HCT116 (cell line): Measurements from ENCODE around the gene EPHB2. TPM values are rescaled to one million over a fixed set of nuclear protein-coding genes. Genes with fewer than 3 reads are reported as not detected.

ENCODE experiments used
- ATAC-seq: fragments of 200-7000 bp; cut with Tn5 transposase; 2 replicates; pipeline ENCODE4 v1.9.1; 2020; ENCODE audit warnings: mild to moderate bottlenecking, moderate library complexity
- BruUV-seq: library from RNA; stranded (reverse); fragments of 400-500 nt; replicated peaks from 2 replicates; lab custom pipeline; 2021; lab: Mats Ljungman, UMichigan
- CTCF ChIA-PET: fragments of 300-600 bp; sonication (Branson Sonifier 250); formaldehyde crosslinking; loops from one replicate; lab custom pipeline; 2021; ENCODE audit warnings: antibody characterized with exemption; lab: Charles Lee
- POLR2A ChIA-PET: fragments of 300-600, 350-600 bp; sonication (Branson Sonifier 250); formaldehyde crosslinking; loops from one replicate; lab custom pipeline; 2021; ENCODE audit warnings: antibody characterized with exemption; lab: Charles Lee
- RAD21 ChIA-PET, 2 experiments: fragments of 300-600 bp; sonication (Branson Sonifier 250); formaldehyde crosslinking; loops; one replicate each; lab custom pipeline; 2023; ENCODE audit warnings: low total read pairs in 2 of 2; ENCODE audit not compliant: uncharacterized antibody in 2 of 2, unreplicated experiment in 2 of 2, low non-redundant PET in 1 of 2; lab: Charles Lee
- DNase-seq: peaks from one replicate; pipeline ENCODE4 v3.0.0-alpha.2; 2010; ENCODE audit warnings: low read depth, low spot score
- H2AFZ ChIP-seq: fragments of 200-600 bp; shearing (Covaris generic), sonication (generic); 2 replicates; pipeline ENCODE4 v1.6.1; 2017; ENCODE audit warnings: low read depth, mixed run types, mixed read lengths, antibody characterized with exemption, low read length; ENCODE audit not compliant: poor library complexity, severe bottlenecking
- H3K27ac ChIP-seq: 2 replicates; pipeline ENCODE4 v1.5.1; 2012; ENCODE audit warnings: low read depth, low read length
- H3K27me3 ChIP-seq: fragments of 200-600 bp; sonication (generic); 2 replicates; pipeline ENCODE4 v1.6.1; 2016; ENCODE audit warnings: mixed run types, low read length, mixed read lengths; ENCODE audit not compliant: insufficient read depth
- H3K36me3 ChIP-seq, 2 experiments: fragments of 200-500 bp in 1 of 2; fragments of 200-600 bp in 1 of 2; sonication (Bioruptor generic) in 1 of 2; sonication (generic) in 1 of 2; 2 replicates each; pipeline versions ENCODE4 v1.5.1 to v1.6.1; 2014 to 2016; ENCODE audit warnings: low read length in 2 of 2, inconsistent platforms in 1 of 2, mixed read lengths in 1 of 2, mixed run types in 1 of 2; ENCODE audit not compliant: insufficient read depth in 2 of 2, control insufficient read depth in 1 of 2
- H3K4me1 ChIP-seq, 2 experiments: fragments of 200-600 bp in 1 of 2; sonication (generic) in 1 of 2; 2 replicates each; pipeline versions ENCODE4 v1.5.1 to v1.6.1; 2012 to 2017; ENCODE audit warnings: low read length in 2 of 2, inconsistent platforms in 1 of 2, mild to moderate bottlenecking in 1 of 2, mixed read lengths in 1 of 2, mixed run types in 1 of 2, moderate library complexity in 1 of 2; ENCODE audit not compliant: insufficient read depth in 2 of 2, control insufficient read depth in 1 of 2
- H3K4me2 ChIP-seq: fragments of 200-600 bp; sonication (generic); 2 replicates; pipeline ENCODE4 v1.6.1; 2017; ENCODE audit warnings: mixed run types, low read length, mixed read lengths
- H3K4me3 ChIP-seq, 2 experiments: fragments of 200-600 bp in 1 of 2; sonication (generic) in 1 of 2; replicated peaks in 1 of 2; 2 replicates each; pipeline ENCODE4 v1.5.1; 2011 to 2016; ENCODE audit warnings: low read length in 2 of 2, control low read depth in 1 of 2, low read depth in 1 of 2, mild to moderate bottlenecking in 1 of 2, mixed read lengths in 1 of 2, mixed run types in 1 of 2
- H3K79me2 ChIP-seq: fragments of 200-600 bp; sonication (generic); 2 replicates; pipeline ENCODE4 v1.6.1; 2017; ENCODE audit warnings: mild to moderate bottlenecking, mixed run types, low read length, moderate library complexity, mixed read lengths; ENCODE audit not compliant: insufficient read depth
- H3K9ac ChIP-seq: fragments of 200-600 bp; sonication (generic); 2 replicates; pipeline ENCODE4 v1.6.1; 2016; ENCODE audit warnings: low read length, mixed read lengths
- H3K9me2 ChIP-seq: fragments of 200-600 bp; sonication (generic), shearing (Covaris generic); 2 replicates; pipeline ENCODE4 v1.6.1; 2017; ENCODE audit warnings: mixed run types, mild to moderate bottlenecking, moderate library complexity; ENCODE audit not compliant: insufficient read depth
- H3K9me3 ChIP-seq, 2 experiments: fragments of 200-500 bp in 1 of 2; fragments of 200-600 bp in 1 of 2; sonication (Bioruptor generic) in 1 of 2; sonication (generic) in 1 of 2; 2 replicates each; pipeline ENCODE4 v1.6.1; 2014 to 2017; ENCODE audit warnings: low read length in 2 of 2, mixed read lengths in 2 of 2, inconsistent platforms in 1 of 2, low read depth in 1 of 2, mild to moderate bottlenecking in 1 of 2, mixed run types in 1 of 2, moderate library complexity in 1 of 2; ENCODE audit not compliant: control insufficient read depth in 1 of 2, insufficient read depth in 1 of 2
- H4K20me1 ChIP-seq: fragments of 200-600 bp; sonication (generic), shearing (Covaris generic); 2 replicates; pipeline ENCODE4 v1.6.1; 2017; ENCODE audit warnings: mixed run types, mild to moderate bottlenecking, moderate library complexity; ENCODE audit not compliant: insufficient read depth
- CEBPB ChIP-seq: IDR thresholded peaks from 2 replicates; pipeline ENCODE4 v1.6.1; 2012; ENCODE audit warnings: low read depth
- CTCF ChIP-seq, 3 experiments: fragments of 200-600 bp in 1 of 3; sonication (generic) in 1 of 3; IDR thresholded peaks in 2 of 3; conservative IDR thresholded peaks in 1 of 3; 2 replicates each; pipeline ENCODE4 v1.5.1; 2012 to 2017; ENCODE audit warnings: low read depth in 2 of 3, low read length in 2 of 3, antibody characterized with exemption in 1 of 3, borderline replicate concordance in 1 of 3, control low read depth in 1 of 3, mild to moderate bottlenecking in 1 of 3, mixed read lengths in 1 of 3, mixed run types in 1 of 3, moderate library complexity in 1 of 3; ENCODE audit not compliant: insufficient read depth in 1 of 3
- EGR1 ChIP-seq: IDR thresholded peaks from 2 replicates; pipeline ENCODE4 v1.6.1; 2012; ENCODE audit warnings: low read depth
- EZH2phosphoT487 ChIP-seq: fragments of 200-600 bp; IDR thresholded peaks from 2 replicates; pipeline ENCODE4 v1.6.1; 2018; ENCODE audit warnings: antibody characterized with exemption, borderline replicate concordance
- JUND ChIP-seq: IDR thresholded peaks from 2 replicates; pipeline ENCODE4 v1.6.1; 2012
- MAX ChIP-seq: IDR thresholded peaks from 2 replicates; pipeline ENCODE4 v1.6.1; 2012
- POLR2A ChIP-seq: IDR thresholded peaks from 2 replicates; pipeline ENCODE4 v1.7.0; 2011; ENCODE audit warnings: borderline replicate concordance; ENCODE audit not compliant: insufficient read depth, insufficient read length; ENCODE audit errors: extremely low read depth
- RAD21 ChIP-seq: IDR thresholded peaks from 2 replicates; pipeline ENCODE4 v1.6.1; 2012; ENCODE audit warnings: low read depth, mild to moderate bottlenecking
- SIN3A ChIP-seq: IDR thresholded peaks from 2 replicates; pipeline ENCODE4 v1.6.1; 2012; ENCODE audit warnings: low read depth
- SRF ChIP-seq: IDR thresholded peaks from 2 replicates; pipeline ENCODE4 v1.6.1; 2012; ENCODE audit warnings: low read depth
- TCF7L2 ChIP-seq: IDR thresholded peaks from 2 replicates; pipeline ENCODE4 v1.7.0; 2011; ENCODE audit warnings: borderline replicate concordance, inconsistent platforms; ENCODE audit not compliant: insufficient read depth, insufficient read length; ENCODE audit errors: extremely low read depth
- YY1 ChIP-seq: IDR thresholded peaks from 2 replicates; pipeline ENCODE4 v1.6.1; 2011; ENCODE audit warnings: low read length, low read depth, moderate library complexity, mild to moderate bottlenecking; ENCODE audit not compliant: insufficient replicate concordance; ENCODE audit errors: extremely low read depth
- ZFX ChIP-seq: fragments of 450-650 bp; IDR thresholded peaks from 2 replicates; pipeline ENCODE4 v1.6.1; 2017
- ZNF274 ChIP-seq: fragments of 200-500 bp; sonication (Bioruptor generic); IDR thresholded peaks from 2 replicates; pipeline ENCODE4 v1.6.1; 2014; ENCODE audit warnings: mild to moderate bottlenecking, low read depth, low read length, inconsistent platforms
- intact Hi-C: fragments of 100-400 bp; cut with micrococcal nuclease; formaldehyde crosslinking; loops from 2 replicates; pipeline ENCODE4 v1.10.0; 2022
- total RNA-seq: library from RNA; stranded (reverse); gene quantifications from one replicate; pipeline ENCODE4 v1.2.1, GENCODE V29; 2021; ENCODE audit not compliant: unreplicated experiment
- TF ChIP-seq, protein P1 (sequence below): IDR thresholded peaks from 2 replicates; pipeline ENCODE4 v1.6.1; 2012; ENCODE audit warnings: low read depth
- TF ChIP-seq, protein P2 (sequence below): IDR thresholded peaks from 2 replicates; pipeline ENCODE4 v1.6.1; 2012

EPHB2 gene
- total RNA-seq, 1 experiment from 2014 or later: 19.5 TPM

DNA sequence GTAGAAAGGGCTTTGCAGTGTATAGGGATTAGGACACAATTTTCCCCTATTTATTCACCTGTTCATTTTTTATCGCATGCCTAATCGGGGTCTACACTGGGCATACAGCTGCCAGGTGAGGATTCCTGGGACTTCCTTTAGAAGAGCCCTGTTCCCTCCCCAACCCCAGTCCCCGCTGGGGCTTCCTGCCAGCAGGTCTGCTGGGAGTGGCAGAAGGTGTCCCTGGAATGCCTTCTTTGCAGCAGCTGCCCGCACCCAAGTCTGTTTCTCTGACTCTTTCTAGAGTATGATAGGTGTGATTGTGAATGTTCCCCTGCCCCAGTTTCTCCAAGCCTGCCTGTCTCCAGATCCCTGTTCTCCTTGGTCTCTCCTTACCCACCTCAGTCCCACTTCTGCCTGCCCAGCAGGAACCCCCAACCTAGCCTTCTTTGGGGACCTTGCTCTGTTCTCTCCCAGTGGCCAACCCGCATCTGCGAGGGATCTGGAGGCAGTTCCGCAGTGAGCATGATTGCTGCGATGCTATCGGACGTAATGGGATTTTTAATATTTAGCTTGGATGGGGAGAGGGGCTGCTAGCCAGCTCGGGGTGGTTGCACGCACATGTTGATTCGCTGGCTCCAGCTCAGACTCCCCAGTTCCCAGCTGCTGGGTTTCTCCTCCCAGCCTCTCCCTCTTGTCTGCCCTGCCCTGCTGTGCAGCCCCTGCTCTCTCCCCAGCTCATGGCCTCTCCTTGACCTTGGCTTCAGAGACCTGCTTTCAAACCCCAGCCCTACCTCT is 79.8 kb downstream of the EPHB2 start (continued):
- TF ChIP-seq CTCF (IDR thresholded peaks at IDR 0.05 in 2 of 3, conservative IDR thresholded peaks at IDR 0.05 in 1 of 3; ENCODE audit: borderline replicate concordance in 1 of 3, insufficient read depth in 1 of 3, low read depth in 2 of 3, low read length in 2 of 3): no peak
- TF ChIP-seq POLR2A: no peak
- no peak for TF ChIP-seq SRF
- TF ChIP-seq, all 23 proteins: peak for 0

DNA sequence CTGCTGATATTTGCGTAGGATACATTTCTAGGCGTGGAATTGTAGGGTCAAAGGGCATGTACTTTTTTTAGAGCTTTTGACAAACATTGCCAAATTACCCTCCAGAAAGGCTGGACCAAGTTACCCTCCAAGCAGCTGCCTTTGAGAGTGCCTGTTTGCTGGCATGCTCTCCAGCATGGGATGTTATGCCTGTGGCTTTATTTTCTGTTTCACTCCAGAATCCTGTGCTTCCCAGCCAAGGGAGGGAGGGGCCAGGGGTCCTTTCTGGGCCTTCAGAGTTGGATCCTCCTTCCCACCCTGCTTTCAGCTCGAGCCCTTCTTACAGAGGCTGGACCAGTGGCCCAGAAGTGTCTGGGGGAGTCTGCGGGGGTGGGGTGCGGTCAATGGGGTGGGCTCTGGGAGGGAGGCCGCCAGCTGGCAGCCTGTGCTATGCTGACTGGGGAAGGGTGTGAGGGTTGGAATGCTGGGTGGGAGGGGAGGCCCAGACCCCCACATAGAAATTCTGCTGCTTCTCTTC is 81.2 kb downstream of the EPHB2 start:
- BruUV-seq: no TSS peak
- H2AFZ ChIP-seq: no peak overlapping the region
- no peaks in the 10 kb centered on the region for H4K20me1 ChIP-seq
- peaks cover 6 to 12% of the 10 kb centered on the region in 2 experiments; a peak in 2 of 4 replicates for H3K4me1 ChIP-seq
- H3K9me3 ChIP-seq: no peaks in the 10 kb centered on the region
- H3K9ac ChIP-seq: no peak overlapping the region
- RAD21 ChIA-PET: no interaction called here
- DNase-seq: no peak
- H3K79me2 ChIP-seq: no peaks in the 10 kb centered on the region
- no peak overlapping the region for H3K4me3 ChIP-seq
- no peaks in the 10 kb centered on the region for H3K9me2 ChIP-seq
- TF ChIP-seq ZFX (no peak), CTCF (IDR thresholded peaks at IDR 0.05 in 2 of 3, conservative IDR thresholded peaks at IDR 0.05 in 1 of 3; ENCODE audit: borderline replicate concordance in 1 of 3, insufficient read depth in 1 of 3, low read depth in 2 of 3, low read length in 2 of 3) (no peak), EZH2phosphoT487 (no peak), SIN3A (no peak), RAD21 (no peak), EGR1 (no peak), JUND (no peak), POLR2A (no peak), TCF7L2 (no peak), CEBPB (no peak), MAX (no peak), YY1 (no peak), ZNF274 (no peak)
- TF ChIP-seq, protein P1, sequence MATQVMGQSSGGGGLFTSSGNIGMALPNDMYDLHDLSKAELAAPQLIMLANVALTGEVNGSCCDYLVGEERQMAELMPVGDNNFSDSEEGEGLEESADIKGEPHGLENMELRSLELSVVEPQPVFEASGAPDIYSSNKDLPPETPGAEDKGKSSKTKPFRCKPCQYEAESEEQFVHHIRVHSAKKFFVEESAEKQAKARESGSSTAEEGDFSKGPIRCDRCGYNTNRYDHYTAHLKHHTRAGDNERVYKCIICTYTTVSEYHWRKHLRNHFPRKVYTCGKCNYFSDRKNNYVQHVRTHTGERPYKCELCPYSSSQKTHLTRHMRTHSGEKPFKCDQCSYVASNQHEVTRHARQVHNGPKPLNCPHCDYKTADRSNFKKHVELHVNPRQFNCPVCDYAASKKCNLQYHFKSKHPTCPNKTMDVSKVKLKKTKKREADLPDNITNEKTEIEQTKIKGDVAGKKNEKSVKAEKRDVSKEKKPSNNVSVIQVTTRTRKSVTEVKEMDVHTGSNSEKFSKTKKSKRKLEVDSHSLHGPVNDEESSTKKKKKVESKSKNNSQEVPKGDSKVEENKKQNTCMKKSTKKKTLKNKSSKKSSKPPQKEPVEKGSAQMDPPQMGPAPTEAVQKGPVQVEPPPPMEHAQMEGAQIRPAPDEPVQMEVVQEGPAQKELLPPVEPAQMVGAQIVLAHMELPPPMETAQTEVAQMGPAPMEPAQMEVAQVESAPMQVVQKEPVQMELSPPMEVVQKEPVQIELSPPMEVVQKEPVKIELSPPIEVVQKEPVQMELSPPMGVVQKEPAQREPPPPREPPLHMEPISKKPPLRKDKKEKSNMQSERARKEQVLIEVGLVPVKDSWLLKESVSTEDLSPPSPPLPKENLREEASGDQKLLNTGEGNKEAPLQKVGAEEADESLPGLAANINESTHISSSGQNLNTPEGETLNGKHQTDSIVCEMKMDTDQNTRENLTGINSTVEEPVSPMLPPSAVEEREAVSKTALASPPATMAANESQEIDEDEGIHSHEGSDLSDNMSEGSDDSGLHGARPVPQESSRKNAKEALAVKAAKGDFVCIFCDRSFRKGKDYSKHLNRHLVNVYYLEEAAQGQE: no peak
- TF ChIP-seq, protein P2, sequence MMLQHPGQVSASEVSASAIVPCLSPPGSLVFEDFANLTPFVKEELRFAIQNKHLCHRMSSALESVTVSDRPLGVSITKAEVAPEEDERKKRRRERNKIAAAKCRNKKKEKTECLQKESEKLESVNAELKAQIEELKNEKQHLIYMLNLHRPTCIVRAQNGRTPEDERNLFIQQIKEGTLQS: no peak
- CTCF ChIA-PET: no interaction called here
- no peak for ATAC-seq
- POLR2A ChIA-PET: no interaction called here
- H3K36me3 ChIP-seq: no peaks in the 10 kb centered on the region
- H3K27me3 ChIP-seq: no peaks in the 10 kb centered on the region
- no peak overlapping the region for H3K27ac ChIP-seq
- intact Hi-C loops: no loop called here
- no peak overlapping the region for H3K4me2 ChIP-seq
